NCI-H2081 (cell line): ENCODE measurements around the gene CIP2A.
"Not testable (repeated sequence)": the region's sequence is repeated elsewhere in the genome, so short reads cannot be mapped to it uniquely, and the experiment has no call there.

Experiments used
- DNase-seq, 2 experiments: peaks; one replicate each; lab custom pipeline; 2025; lab: John Stamatoyannopoulos, UW

The CIP2A gene

DNA sequence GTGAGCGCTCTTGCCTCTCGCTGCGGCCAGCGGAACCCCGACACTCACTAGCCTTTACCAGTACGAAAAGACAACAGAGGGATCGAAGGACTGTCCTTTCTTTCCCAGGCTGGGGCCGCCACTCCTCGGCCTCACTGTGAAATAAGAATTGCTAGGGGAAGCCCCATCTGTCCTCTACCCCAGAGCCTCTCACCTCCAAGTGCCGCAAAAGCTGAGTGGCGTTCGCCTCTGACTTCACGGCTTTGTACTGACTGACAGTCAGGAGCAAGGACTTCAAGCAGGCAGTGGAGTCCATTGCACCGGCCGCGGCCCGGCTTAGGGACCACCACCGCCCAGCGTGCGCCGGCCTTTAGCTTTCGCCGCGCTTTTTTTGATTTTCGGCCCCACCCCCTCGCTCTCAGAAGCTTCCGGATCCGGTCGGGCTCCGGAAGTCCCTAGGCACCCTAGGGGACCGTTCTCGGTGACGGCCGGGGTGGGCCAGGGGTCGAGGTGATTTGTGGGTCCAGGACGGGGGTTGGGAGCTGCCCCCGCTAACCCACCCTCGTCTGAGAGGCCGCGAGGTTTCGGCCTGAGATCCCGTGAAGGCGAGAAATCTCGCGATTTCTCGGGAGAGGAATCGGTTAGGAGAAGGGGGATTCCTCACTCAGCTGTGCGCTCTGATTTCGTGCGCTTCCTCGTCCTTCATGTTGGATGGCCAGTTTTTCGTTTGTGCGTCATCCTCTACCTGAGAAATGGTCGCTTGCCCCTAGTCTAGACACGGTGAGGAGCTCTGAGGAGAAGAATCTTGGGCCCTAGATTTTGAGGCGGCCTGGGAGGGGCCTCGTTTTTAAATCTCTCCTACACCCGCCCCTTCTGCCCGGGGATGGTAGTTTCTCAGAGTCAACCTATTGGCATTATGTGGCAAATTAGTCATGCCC, at the start of gene CIP2A, which contains the start of gene DZIP3:
Gene CIP2A (minus strand): TSS at position 358 of the 917 bp plus-strand sequence. CDS start 63 bp downstream, at position 295.
Gene DZIP3 (plus strand): TSS at position 642 of the 917 bp plus-strand sequence. CDS start 15,685 bp downstream, outside the sequence.
- peak; percentile 94 to 95 for DNase-seq

GRCh38 chr3:108629974-108630373, 40.7 kb upstream of the CIP2A start:
- no peak for DNase-seq

DNA sequence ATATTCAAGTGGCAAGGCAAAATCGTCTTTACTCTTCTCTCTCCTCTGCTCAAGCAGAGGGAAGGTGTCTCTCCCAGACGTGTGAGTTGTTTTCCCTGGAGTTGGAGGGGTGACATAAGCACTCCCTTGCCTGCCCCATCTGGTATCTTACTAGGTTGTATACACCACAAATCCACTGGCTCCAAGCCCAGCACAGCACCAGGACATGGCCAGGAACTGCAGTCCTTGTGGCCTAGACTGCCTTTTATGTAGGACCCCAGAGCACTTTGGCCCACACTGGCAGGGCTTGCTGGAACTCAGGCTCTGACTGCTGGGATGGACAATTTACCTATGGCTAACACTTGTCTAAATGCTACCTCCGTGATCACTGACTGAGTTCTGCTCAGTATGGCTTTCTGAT, 34.3 kb upstream of the CIP2A start:
- no peak for DNase-seq

GRCh38 chr3:108620250-108620649, 31.0 kb upstream of the CIP2A start:
- no peak for DNase-seq

GRCh38 chr3:108616090-108616489, 26.9 kb upstream of the CIP2A start:
- DNase-seq = not testable (repeated sequence)

DNA sequence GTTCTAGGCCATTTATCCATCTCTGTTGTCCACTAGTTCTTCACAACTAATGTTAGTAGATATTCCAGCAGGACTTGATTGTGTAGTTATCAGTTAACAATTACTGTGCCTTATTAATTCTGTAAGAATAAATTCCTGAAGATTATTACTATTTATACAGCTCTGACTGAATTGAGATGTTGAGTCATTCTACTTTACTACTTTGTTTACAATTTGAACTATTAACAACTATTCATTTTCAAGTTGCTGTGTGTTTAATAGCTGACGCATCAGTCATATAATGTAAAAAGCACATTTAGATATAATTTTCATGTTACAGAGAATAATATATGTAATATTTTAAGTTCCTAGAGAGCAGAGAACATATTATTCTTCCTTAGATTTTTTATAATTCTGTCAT, 21.4 kb upstream of the CIP2A start:
- DNase-seq = no peak

- DNase-seq = no peak
These were observed 19.5 kb upstream of the CIP2A start for GRCh38 chr3:108608750-108609149.

GRCh38 chr3:108605491-108605890, 16.3 kb upstream of the CIP2A start:
- DNase-seq = no peak

DNA sequence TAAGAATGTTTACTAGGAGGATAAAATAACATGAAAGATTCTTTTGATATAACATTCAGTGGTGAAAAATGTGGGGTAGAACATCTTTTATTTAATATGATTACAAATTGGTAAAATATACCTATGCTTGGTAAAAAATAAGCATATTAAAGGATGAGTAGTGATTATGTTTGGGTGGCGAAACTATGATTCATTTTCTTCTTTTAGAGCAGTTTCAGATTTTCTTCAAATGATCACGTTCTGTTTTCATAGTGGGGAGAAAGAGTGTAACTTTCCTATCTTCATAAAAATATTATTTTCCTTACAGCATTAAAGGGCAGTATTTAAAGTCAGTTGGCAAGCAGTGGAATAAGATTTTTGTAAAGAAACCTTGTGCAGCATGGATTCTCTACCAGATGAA, 15.8 kb upstream of the CIP2A start:
- DNase-seq = no peak

DNA sequence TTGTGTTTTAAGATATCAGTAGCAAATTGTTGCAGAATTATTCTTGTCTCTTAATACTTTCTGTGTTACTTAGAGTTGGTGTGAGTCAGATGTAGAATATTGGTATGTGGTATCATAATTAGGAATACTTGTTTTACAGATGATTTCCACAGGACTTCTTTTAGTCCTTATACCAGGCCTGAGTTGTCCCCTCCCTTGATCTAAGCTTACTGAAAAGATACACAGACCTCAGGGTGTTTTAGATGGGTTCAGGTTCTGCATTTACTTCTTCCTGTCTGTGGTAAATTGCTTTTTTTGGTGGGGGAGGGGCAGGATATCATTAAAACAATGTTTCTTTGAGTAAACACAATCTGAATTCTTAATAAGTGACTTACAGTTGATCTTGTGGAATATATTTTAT, 14.5 kb upstream of the CIP2A start:
- no peak for DNase-seq

DNA sequence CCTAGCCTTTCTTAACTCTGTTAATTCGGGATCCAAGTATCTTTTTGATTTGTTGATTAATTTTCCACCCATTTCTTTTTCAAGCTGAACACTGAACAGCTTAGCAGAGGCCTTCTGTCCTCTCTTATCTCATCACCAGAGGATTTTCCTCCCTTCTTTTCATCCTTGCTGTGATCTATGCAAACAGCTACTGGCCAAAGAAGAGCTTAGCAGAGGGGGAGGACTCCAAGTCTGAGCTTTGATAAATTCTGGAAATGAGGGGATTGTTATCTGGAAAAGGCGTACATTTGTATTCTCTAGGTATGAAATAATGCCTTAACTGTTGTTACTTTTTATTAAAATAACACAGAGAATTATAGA, 13.7 kb upstream of the CIP2A start:
- DNase-seq = no peak

- DNase-seq = peak in 1 of 2 experiments; percentile 7
These were observed 13.2 kb upstream of the CIP2A start for GRCh38 chr3:108602249-108602934.

- no peak for DNase-seq
These were observed 10.6 kb upstream of the CIP2A start for GRCh38 chr3:108599677-108600409.

GRCh38 chr3:108598375-108598774, 9.1 kb upstream of the CIP2A start:
- DNase-seq = no peak

DNA sequence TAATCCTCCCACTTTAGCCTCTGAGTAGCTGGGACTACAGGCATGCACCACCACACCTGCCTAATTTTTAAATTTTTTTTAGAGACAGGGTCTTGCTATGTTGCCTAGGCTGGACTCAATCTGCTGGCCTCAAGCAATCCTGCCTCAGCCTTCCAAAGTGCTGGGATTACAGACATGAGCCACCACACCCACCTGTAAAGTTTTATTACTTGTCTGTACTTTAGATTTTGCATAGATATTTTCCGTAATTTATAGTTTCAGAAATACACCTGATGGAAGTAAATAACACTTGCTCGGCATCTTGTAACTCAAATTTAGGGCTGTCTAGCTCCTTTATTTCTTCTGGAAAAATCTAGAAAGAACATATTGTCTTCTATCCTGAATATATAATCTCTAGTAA, 6.1 kb upstream of the CIP2A start:
- no peak for DNase-seq

DNA sequence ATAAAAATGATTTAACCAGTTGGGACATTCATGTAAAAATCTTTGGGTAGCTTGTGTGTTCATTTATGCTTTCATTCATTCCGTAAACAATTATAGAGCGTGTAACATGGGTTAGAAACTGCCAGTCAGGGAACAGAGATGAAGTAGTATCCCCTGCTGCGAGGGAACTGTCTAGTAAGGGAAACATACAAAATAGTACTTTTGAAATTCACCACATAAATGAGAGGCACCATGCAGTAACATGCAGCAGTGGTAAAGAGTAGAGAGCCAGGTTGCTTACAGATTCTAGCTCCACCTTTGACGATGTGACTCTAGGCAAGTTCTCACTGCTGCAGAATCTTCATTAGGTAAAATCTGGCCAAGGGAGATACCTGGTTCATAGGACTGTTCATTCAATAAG, 1.2 kb upstream of the CIP2A start:
- no peak for DNase-seq

- no peak for DNase-seq
These were observed 723 bp upstream of the CIP2A start for GRCh38 chr3:108589998-108590323.

- DNase-seq = no peak
These were observed 637 bp downstream of the CIP2A start for GRCh38 chr3:108588601-108589000.

DNA sequence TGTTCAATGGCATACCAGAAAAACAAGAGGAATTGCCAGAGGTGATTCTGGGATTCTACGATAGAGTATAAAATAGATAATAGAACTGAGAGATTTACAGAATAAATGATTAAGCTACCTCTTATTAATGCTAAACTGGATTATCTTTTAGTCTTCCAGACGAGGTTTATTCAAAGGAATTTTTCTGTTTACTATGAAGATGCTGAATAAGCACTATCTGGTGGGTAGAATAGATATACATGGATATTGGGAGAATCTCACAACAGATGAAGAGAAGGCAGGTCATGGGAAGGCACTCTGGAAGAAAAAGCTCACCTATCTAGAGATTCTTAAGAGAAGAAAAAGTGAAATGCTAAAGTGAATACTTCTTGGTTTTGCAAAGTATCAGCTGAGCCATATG, 11.2 kb downstream of the CIP2A start:
- no peak for DNase-seq

- DNase-seq = no peak
These were observed 19.9 kb downstream of the CIP2A start for GRCh38 chr3:108569336-108569735.

DNA sequence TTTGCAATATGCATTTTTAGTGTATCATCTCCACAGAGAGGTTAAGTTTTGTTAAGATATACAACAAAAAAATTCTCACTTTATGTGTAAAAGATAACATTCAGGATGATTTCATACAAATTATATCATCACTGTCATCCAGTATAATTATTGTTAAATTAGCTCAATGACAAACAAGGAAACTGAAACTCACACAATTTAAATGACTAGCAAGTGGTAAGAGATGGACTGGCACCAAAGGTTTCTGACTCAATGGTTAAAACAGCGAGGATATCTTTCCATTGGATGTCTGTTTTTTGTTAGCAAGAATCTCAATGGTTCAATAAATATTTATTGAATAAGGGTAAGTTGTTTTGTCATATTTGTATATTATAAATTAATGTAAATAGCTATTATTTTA, 22.6 kb downstream of the CIP2A start:
- DNase-seq = no peak

DNA sequence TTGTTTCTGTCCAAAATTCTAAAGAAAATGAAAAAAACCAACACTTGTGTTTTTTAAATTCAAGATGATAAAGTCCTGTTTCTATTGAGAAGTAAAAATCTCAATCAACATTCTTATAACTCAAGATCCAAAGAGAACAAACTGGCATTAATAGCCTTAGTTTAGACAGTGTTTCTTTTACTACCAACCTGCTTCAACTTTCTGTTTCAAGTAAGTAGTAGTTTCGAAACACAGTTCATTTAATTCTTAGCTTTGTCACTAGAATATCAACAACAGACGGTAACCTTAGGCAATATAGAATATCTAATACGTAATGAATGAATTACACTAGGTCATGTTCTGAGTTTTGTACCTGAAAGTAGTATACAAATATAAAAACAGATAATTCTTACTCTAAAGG, 23.7 kb downstream of the CIP2A start:
- no peak for DNase-seq

GRCh38 chr3:108564564-108564963, 24.7 kb downstream of the CIP2A start:
- no peak for DNase-seq
